K562 (cell line): ENCODE measurements around the gene ELOF1. TPM values are rescaled to one million over a fixed set of nuclear protein-coding genes. Genes with fewer than 3 reads are reported as not detected.

Experiments
- ESRRA ChIP-seq: fragments of 450-650 bp; IDR thresholded peaks from 2 replicates; pipeline ENCODE4 v1.6.1; 2014; ENCODE audit warnings: low read depth, mild to moderate bottlenecking, moderate library complexity, borderline replicate concordance
- GABPB1 ChIP-seq: sonication (generic); formaldehyde crosslinking; IDR thresholded peaks from 2 replicates; pipeline ENCODE4 v1.8.0; 2022; ENCODE audit warnings: mild to moderate bottlenecking, missing genetic modification reagents
- L3MBTL2 ChIP-seq: fragments of 450-650 bp; IDR thresholded peaks from 2 replicates; pipeline ENCODE4 v1.6.1; 2016; ENCODE audit warnings: mild to moderate bottlenecking, moderate library complexity
- MAFG ChIP-seq: fragments of 450-650 bp; conservative IDR thresholded peaks from 2 replicates; pipeline ENCODE4 v1.6.1; 2016; ENCODE audit warnings: missing genetic modification characterization, missing compliant biosample characterization
- MEIS2 ChIP-seq: fragments of 450-650 bp; IDR thresholded peaks from 2 replicates; pipeline ENCODE4 v1.6.1; 2014; ENCODE audit warnings: mild to moderate bottlenecking; ENCODE audit not compliant: partially characterized antibody
- NCOA1 ChIP-seq: fragments of 450-650 bp; IDR thresholded peaks from 2 replicates; pipeline ENCODE4 v1.6.1; 2016; ENCODE audit warnings: low read depth
- NONO ChIP-seq, 2 experiments: fragments of 200-400 bp in 1 of 2; fragments of 450-650 bp in 1 of 2; formaldehyde crosslinking in 1 of 2; IDR thresholded peaks; 2 replicates each; pipeline ENCODE4 v1.6.1; 2017; ENCODE audit warnings: low read depth in 2 of 2, mild to moderate bottlenecking in 2 of 2, moderate library complexity in 2 of 2, low read length in 1 of 2
- SMARCB1 ChIP-seq: IDR thresholded peaks from 2 replicates; pipeline ENCODE4 v1.6.1; 2011; ENCODE audit warnings: improper control_type of control experiment, low read depth; ENCODE audit not compliant: insufficient read length
- ZBTB17 ChIP-seq: fragments of 450-650 bp; formaldehyde crosslinking; IDR thresholded peaks from 2 replicates; pipeline ENCODE4 v1.4.0; 2020; ENCODE audit warnings: mild to moderate bottlenecking
- ZBTB33 ChIP-seq: sonication (generic); formaldehyde crosslinking; IDR thresholded peaks from 2 replicates; pipeline ENCODE4 v1.8.1; 2023; ENCODE audit warnings: mild to moderate bottlenecking, missing genetic modification reagents
- ZNF197 ChIP-seq: fragments of 200-800 bp; sonication (Bioruptor generic); IDR thresholded peaks from 2 replicates; pipeline ENCODE4 v1.6.1; 2016; ENCODE audit warnings: low read depth, missing genetic modification characterization, missing compliant biosample characterization
- polyA plus RNA-seq, 8 experiments: library from polyadenylated mRNA; depleted of rRNA in 4 of 8; stranded (reverse) in 5 of 8; unstranded in 3 of 8; fragments of >200 nt; fragmentation: Nextera tagmentation in 2 of 8; fragmentation: Illumina TruSeq in 1 of 8; extraction: Ambion mirVana in 2 of 8; extraction: Trizol in 1 of 8; gene quantifications; 2 replicates each; pipeline versions ENCODE4 v1.2.1 to v1.2.3, GENCODE V29; 2011 to 2014; ENCODE audit warnings: inconsistent platforms in 1 of 8, missing spikeins in 1 of 8
- total RNA-seq, 7 experiments: library from RNA; depleted of rRNA in 6 of 7; stranded (reverse); fragments of >200 nt in 6 of 7; fragmentation: Illumina TruSeq in 2 of 7; extraction: Trizol in 2 of 7; gene quantifications; 2 replicates each; pipeline versions ENCODE4 v1.2.1 to v1.2.3, GENCODE V29; 2011 to 2021; ENCODE audit warnings: low replicate concordance in 1 of 7
- TF ChIP-seq, protein P1 (sequence below), 2 experiments: fragments of 450-650 bp; formaldehyde crosslinking in 1 of 2; IDR thresholded peaks; 2 replicates each; pipeline versions ENCODE4 v1.4.0 to v1.6.1; 2014 to 2020; ENCODE audit warnings: mild to moderate bottlenecking in 2 of 2, borderline replicate concordance in 1 of 2, low read depth in 1 of 2
- TF ChIP-seq, protein P2 (sequence below): IDR thresholded peaks from 2 replicates; pipeline ENCODE4 v1.6.1; 2011; ENCODE audit warnings: borderline replicate concordance, low read depth, mild to moderate bottlenecking, moderate library complexity, low read length; ENCODE audit not compliant: insufficient read depth, poor library complexity, severe bottlenecking

Gene ELOF1
- total and polyA plus RNA-seq, 9 of the 15 experiments (the other 6 are each of a cell fraction or from before 2014, with no cell fraction given): 16.7 to 147 (median 74.2) TPM

- TF ChIP-seq, protein P1, sequence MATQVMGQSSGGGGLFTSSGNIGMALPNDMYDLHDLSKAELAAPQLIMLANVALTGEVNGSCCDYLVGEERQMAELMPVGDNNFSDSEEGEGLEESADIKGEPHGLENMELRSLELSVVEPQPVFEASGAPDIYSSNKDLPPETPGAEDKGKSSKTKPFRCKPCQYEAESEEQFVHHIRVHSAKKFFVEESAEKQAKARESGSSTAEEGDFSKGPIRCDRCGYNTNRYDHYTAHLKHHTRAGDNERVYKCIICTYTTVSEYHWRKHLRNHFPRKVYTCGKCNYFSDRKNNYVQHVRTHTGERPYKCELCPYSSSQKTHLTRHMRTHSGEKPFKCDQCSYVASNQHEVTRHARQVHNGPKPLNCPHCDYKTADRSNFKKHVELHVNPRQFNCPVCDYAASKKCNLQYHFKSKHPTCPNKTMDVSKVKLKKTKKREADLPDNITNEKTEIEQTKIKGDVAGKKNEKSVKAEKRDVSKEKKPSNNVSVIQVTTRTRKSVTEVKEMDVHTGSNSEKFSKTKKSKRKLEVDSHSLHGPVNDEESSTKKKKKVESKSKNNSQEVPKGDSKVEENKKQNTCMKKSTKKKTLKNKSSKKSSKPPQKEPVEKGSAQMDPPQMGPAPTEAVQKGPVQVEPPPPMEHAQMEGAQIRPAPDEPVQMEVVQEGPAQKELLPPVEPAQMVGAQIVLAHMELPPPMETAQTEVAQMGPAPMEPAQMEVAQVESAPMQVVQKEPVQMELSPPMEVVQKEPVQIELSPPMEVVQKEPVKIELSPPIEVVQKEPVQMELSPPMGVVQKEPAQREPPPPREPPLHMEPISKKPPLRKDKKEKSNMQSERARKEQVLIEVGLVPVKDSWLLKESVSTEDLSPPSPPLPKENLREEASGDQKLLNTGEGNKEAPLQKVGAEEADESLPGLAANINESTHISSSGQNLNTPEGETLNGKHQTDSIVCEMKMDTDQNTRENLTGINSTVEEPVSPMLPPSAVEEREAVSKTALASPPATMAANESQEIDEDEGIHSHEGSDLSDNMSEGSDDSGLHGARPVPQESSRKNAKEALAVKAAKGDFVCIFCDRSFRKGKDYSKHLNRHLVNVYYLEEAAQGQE (IDR thresholded peaks at IDR 0.05; ENCODE audit: borderline replicate concordance): peak; percentile 53; the same call in 1 of the 2 replicates
- TF ChIP-seq, protein P1 (CRISPR knock-in tag; IDR thresholded peaks at IDR 0.05; ENCODE audit: low read depth): peak; percentile 53; the same call in 1 of the 2 replicates
- TF ChIP-seq ESRRA: peak; percentile 58; the same call in 1 of the 2 replicates
- TF ChIP-seq NCOA1: peak; percentile 36; the same call in 1 of the 2 replicates
- TF ChIP-seq MEIS2: no peak
- TF ChIP-seq, protein P2, sequence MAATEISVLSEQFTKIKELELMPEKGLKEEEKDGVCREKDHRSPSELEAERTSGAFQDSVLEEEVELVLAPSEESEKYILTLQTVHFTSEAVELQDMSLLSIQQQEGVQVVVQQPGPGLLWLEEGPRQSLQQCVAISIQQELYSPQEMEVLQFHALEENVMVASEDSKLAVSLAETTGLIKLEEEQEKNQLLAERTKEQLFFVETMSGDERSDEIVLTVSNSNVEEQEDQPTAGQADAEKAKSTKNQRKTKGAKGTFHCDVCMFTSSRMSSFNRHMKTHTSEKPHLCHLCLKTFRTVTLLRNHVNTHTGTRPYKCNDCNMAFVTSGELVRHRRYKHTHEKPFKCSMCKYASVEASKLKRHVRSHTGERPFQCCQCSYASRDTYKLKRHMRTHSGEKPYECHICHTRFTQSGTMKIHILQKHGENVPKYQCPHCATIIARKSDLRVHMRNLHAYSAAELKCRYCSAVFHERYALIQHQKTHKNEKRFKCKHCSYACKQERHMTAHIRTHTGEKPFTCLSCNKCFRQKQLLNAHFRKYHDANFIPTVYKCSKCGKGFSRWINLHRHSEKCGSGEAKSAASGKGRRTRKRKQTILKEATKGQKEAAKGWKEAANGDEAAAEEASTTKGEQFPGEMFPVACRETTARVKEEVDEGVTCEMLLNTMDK: peak; percentile 100
- TF ChIP-seq ZNF197 (CRISPR knock-in tag): no peak
- TF ChIP-seq ZBTB17 (CRISPR knock-in tag): 0 out of 2 replicates have a peak, but pooled peaks have one; percentile 50
- 0 out of 2 replicates have a peak, but pooled peaks have one; percentile 10 for TF ChIP-seq ZBTB33 (CRISPR knock-in tag)
- peak; percentile 72 for TF ChIP-seq L3MBTL2
- peak; percentile 77 for TF ChIP-seq GABPB1 (CRISPR knock-in tag)
- TF ChIP-seq NONO (IDR thresholded peaks at IDR 0.05; ENCODE audit: low read depth in 2 of 2, low read length in 1 of 2): peak in 1 of 2 experiments; percentile 82; a peak in 2 of 4 replicates
- peak; percentile 80 for TF ChIP-seq SMARCB1
- TF ChIP-seq MAFG (tag): no peak
These were observed 23.0 kb downstream of the ELOF1 start (continued) for GRCh38 chr19:11535792-11536595.
